Left cardiac atrium (tissue), 4 donors: Measurements from ENCODE around the gene KHDC1. TPM values are rescaled to one million over a fixed set of nuclear protein-coding genes. Genes with fewer than 3 reads are reported as not detected.
"Not testable (repeated sequence)": the region's sequence is repeated elsewhere in the genome, so short reads cannot be mapped to it uniquely, and the experiment has no call there.

ENCODE experiments used
- ATAC-seq, 2 donors: fragments of 200-7000 bp; cut with Tn5 transposase; one replicate each; pipeline ENCODE4 v1.9.1; 2020; ENCODE audit warnings: mild to moderate bottlenecking in 2 of 2, moderate library complexity in 2 of 2
- DNase-seq: peaks from one replicate; pipeline ENCODE4 v3.0.0-alpha.2; 2020
- intact Hi-C, 2 donors: fragments of 100-400 bp; cut with DNase I; formaldehyde crosslinking; loops; one replicate each; pipeline versions ENCODE4 v1.14.1 to v1.15.1; 2022 to 2023
- total RNA-seq, 2 donors: library from RNA; stranded (reverse); fragmentation: NEBNext Ultra II Directional; extraction: Animal tissue kit (Norgen Biotek cat#: 25700); gene quantifications; one replicate each; pipeline ENCODE4 v1.2.1, GENCODE V29; 2021
- donor health status: DM: no; HTN: yes; CAD: no.
- donor health status: DM: no; HTN: yes; CAD: no; lungs with severe emphysema.
- donor health status: DM: yes; HTN: yes; CAD: no.
- donor health status: Dilated cardiomyopathy.

The KHDC1 gene
- total RNA-seq, 2 donors from 2014 or later, result 2.1 to 4.1 TPM

DNA sequence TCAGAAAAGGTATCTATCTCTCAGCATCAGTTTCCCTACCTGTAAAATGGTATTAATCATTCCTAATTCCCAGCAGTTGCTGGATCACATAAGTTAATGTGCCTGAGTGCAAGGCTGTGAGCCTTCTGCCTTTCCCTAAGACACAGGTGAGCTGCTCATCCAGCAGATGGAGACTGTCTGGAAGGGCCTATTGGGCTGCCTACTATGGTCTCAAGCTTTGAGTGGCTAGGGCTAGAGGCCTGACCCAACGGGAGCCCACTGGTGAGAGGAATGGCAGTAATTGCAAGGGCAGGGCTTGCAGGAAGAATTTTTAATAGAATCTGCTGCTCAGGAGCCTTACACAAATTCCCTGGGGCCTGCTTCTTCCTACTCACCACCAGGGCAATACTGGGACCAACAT, 4.3 kb downstream of the KHDC1 start:
- intact Hi-C loops, result no loop called here

DNA sequence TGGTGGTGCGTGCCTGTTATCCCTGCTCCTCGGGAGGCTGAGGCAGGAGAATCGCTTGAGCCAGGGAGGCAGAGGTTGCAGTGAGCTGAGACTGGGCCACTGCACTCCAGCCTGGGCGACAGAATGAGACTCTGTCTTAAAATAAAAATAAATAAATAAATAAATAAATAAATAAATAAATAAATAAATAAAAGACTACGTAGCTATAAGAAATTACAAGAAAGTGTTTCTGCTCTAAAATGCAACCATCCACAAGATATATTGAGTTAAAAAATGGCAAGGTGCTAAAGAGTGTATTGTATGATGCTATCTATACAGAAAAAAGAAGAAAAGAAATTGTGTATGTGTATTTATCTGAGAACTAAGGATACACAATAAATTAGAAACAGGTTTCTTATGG, 8.7 kb downstream of the KHDC1 start:
- ATAC-seq, intact Hi-C loops: not testable (repeated sequence)

More for the DNA sequence above, 4.3 kb downstream of the KHDC1 start:
- DNase-seq (no peak), ATAC-seq (no peak)

DNA sequence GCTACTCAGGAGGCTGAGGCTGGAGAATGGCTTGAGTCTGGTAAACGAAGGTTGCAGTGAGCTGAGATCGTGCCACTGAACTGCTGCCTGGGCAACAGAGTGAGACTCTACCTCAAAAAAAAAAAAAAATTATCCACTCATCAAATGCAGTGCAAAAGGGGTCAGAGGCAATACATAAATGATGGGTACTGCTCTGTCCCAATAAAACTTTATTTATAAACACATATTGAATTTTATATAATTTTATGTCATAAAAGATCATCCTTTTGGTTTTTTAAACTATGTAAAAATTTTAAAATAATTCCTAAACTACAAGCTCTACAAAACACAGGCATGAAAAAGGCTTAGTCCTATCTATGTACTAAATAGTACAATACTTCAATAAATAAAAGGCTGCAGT, 10.3 kb downstream of the KHDC1 start:
- intact Hi-C loops, result no loop called here
- ATAC-seq (no peak), DNase-seq (no peak)

More for the DNA sequence above, 8.7 kb downstream of the KHDC1 start:
- not testable (repeated sequence) for DNase-seq

DNA sequence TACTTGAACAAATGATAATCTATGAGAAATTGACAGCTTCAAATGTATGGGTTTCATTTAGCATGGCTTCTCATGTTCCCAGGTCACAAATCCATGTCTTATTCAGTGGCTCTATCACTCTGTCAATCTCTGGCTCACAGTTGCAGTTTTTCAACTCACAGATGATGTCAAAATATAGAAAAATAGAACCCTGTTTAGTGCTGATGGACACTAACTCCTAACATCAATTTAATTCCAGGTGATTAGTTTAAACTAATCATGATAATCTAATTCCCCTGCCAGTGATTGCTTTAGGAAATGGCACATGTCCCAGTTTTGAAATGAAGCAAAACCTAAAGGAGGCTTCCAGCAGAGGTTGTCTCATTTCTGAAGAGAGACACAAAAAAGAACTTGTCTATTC, 13.0 kb downstream of the KHDC1 start:
- intact Hi-C loops, result no loop called here

DNA sequence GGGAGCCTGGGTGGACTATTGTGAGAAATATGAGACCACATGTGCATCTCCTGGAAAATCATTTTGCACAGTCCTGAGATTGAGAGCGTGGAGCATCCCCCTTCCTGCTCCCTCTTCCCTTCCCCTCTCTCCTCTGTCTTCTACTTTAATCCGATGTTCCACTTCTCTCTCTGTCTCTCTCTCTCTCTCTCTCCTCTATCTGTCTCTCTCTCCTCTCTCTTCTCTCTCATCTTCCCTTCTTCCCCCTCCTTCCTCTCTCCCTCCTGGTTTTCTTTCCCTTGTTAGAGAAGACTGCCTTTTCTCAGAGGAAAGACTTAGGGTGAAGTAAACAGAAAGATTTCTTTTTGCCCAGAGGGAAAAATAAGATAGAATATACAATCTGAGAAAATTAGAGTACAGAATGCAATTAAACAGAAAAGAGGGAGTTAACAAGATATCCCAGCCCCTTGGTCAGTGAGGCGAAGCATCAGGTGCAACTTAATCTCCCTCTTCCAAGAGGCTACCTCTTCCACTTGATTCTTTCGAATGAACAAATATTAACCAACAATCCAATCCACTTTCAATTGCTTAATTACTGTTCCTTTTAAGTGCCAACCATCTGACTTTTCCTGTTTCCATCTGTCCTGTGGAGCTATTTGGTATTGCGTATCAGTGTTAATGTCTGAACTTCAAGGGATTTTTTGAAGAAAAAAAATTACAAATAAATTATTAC, 14.6 kb downstream of the KHDC1 start:
- DNase-seq (no peak), ATAC-seq (no peak)
- intact Hi-C loops, result no loop called here

More for the DNA sequence above, 13.0 kb downstream of the KHDC1 start:
- DNase-seq, result no peak
- no peak for ATAC-seq

DNA sequence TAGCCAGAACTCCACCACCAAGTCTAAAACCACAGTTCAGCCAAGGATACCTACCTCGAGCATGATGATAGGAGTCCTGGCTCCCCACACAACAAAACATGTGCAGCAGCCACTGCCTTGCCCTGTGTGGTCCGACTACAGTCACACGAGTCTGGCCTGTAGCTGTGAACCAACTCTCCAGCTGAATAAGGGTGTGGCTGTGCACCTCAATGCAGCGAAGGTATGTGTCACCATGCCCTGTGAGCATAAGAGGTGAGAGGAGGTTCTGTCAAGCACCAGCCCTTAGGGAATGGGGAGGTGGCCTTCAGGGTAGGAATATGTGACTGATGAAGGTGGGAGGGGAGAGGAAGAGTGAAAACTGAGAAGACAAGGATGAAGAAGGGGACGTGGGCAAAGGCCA, 21.0 kb downstream of the KHDC1 start:
- ATAC-seq (no peak), DNase-seq (no peak)
- intact Hi-C loops, result no loop called here

DNA sequence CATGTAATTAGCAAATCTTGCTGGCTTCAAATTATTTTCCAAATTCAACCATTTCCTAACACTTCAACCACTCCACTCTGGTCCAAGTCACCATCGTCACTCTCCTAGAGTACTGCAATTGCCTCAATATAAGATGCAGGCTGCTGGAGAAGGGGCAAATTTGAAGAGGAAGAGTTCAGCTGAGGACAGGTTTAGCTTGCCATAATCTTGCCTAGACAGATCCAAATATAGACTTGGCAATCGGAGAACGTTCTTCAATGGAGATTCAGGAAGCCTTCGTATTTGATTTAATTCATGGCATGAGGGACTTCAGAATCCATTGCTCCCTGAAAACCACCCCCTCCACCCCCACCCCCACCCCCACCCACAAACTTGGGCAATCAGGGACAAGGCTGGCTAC, 22.3 kb downstream of the KHDC1 start:
- ATAC-seq (peak in 1 of 2 donors; percentile 47), DNase-seq (no peak)
- intact Hi-C loops, result no loop called here

DNA sequence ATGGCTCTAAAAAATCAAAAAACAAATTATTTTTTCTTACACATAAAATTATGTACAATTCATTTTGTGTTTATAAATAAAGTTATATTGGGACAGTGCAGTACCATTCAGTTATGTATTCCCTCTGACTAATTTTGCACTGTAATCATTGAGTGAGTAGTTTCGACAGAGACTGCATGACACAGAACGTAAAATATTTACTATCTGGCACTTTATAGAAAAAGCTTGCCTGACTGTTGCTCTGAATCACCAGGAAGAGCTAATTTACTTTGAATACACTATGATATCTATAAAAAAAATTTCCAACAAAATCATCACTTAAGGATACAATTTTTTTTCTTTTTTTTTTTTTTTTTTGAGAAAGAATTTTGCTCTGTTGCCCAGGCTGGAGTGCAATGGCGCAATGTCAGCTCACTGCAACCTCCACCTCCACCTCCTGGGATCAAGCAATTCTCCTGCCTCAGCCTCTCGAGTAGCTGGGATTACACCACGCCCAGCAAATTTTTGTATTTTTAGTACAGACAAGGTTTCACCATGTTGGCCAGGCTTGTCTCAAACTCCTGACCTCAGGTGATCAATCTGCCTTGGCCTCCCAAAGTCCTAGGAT, 26.7 kb downstream of the KHDC1 start:
- DNase-seq (no peak), ATAC-seq (peak in 1 of 2 donors; percentile 93)
- intact Hi-C loops, result no loop called here

DNA sequence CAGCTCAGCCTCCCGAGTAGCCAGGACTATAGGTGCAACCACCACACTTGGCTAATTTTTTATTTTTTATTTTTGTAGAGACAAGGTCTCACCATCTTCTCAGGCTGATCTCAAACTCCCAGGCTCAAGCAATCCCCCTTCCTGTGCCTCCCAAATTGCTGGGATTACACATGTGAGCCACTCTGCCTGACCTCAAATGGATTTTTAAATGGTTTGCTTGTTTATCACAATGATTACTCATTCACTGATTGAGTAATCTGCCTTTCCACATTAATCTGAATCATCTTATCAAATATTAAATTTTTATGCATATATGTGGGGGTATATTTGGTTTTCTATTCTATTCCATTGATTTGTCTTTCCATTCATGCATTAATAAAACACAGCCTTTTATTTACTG, 28.3 kb downstream of the KHDC1 start:
- ATAC-seq (peak in 1 of 2 donors; percentile 52), DNase-seq (no peak)
- intact Hi-C loops, result no loop called here

DNA sequence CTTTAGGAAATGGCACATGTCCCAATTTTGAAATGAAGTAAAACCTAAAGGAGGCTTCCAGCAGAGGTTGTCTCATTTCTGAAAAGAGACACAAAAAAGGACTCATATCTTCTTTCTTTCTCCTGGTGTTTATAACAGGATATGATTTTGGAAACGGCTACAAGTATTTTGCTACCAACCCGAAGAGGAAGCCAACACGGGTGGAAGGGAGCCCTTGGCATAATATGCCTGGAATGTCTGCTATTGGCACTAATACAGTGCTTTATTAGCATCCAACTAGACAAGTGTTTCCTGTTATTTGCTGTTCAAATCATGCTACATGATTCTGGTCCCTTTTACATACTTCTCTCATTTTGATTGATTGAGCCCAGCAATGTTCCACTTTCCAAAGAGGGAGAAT, 29.0 kb downstream of the KHDC1 start:
- intact Hi-C loops, ATAC-seq, DNase-seq: not testable (repeated sequence)

DNA sequence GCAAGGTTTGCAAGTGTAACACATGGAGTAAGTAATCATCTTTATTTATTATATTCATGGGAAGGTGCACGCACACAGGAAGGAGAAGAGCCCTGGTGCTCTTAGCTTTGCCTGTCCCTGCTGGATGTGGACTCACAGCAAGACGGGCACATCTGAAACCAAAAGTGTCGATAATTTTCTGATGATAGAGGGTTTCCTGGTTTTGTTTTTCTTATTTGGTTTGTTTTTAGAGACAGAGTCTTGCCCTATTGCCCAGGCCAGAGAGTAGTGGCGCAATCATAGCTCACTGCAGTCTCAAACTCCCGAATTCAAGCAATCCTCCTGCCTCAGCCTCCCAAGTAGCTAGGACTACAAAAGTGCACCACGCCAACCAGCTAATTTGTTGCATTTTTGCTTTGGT, 29.9 kb downstream of the KHDC1 start:
- DNase-seq, result no peak

DNA sequence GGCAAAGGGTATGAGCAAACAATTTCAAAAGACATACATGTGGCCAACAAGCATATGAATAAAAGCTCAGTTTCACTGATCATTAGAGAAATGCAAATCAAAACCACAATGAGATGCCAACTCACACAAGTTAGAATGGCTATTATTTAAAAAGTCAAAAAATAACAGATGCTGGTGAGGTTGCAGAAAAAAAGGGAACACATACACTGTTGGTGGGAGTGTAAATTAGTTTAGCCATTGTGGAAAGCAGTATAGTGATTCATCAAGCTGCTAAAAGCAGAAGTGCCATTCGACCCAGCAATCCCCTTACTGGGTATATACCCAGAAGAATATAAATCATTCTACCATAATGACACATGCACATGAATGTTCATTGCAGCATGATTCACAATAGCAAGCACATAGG, 31.0 kb downstream of the KHDC1 start:
- DNase-seq (no peak), ATAC-seq (no peak)
- intact Hi-C loops, result no loop called here

More for the DNA sequence above, 29.9 kb downstream of the KHDC1 start:
- intact Hi-C loops, result no loop called here
- no peak for ATAC-seq

DNA sequence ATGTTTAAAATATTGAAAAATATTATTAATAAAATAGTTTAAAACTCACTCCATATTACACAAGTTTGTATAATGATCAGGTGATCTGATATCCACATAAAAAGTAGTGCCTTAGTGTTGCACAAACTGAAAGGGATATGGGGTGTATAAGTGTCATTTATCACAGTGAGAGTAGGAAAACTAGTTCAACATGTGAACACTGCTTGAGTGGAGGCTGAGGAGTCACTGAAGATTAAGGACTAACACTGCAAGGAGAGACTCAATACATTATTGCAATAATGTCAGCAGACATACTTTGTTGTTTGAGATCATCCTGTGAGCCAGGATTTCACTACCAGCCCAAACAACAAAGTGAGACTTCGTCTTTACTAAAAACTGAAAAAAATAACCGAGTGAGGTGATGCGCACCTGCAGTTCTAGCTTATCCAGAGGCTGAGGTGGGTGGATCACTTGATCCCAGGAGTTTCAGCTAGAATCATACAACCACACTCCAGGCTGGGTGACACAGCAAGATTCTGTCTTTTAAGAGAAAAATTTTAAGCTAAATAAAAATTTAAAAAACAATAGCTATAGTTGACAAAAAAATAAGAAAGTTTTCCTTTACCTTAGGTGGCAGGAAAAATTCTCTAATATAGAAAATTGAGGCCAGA, 35.3 kb downstream of the KHDC1 start:
- DNase-seq (no peak), ATAC-seq (no peak)
- intact Hi-C loops, result no loop called here

DNA sequence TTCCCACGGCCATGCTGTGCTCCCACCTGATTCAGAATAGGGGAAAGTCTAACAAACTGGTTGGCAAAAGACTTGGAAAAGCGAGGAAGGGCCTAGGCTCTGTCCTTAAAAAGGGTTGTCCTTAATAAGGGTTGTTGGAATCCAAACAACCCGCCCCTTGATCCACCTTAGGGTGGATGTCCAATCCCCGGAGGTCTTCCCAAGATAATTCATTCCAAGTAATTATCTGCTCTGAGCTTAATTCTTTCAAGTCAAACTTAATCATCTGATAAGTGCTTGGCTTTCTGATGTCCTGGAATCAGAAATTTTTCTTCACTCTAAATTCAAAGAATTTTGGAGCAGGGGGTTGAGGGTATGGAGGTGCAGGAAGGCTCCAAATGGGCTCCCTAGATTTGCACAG, 37.6 kb downstream of the KHDC1 start, which contains the start of gene KHDC1L:
TSS of gene KHDC1L (minus strand) at position 101 of the 400 bp plus-strand sequence. CDS start at position 13, 88 bp downstream.
- no peak for ATAC-seq
- no peak for DNase-seq
- intact Hi-C loops, result no loop called here

DNA sequence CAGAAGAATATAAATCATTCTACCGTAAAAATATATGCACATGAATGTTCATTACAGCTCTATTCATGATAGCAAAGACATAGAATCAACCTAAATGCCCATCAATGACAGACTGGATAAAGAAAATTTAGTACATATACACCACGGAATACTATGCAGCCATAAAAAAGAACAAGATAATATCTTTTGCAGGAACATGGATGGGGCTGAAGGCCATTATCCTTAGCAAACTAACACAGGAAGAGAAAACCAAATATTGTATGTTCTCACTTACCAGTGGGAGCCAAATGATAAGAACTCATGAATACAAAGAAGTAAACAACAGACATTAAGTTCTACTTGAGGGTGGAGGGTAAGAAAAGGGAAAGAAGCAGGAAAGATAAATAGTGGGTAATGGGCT, 46.1 kb downstream of the KHDC1 start:
- no peak for ATAC-seq
- DNase-seq, result no peak
- intact Hi-C loops, result no loop called here

DNA sequence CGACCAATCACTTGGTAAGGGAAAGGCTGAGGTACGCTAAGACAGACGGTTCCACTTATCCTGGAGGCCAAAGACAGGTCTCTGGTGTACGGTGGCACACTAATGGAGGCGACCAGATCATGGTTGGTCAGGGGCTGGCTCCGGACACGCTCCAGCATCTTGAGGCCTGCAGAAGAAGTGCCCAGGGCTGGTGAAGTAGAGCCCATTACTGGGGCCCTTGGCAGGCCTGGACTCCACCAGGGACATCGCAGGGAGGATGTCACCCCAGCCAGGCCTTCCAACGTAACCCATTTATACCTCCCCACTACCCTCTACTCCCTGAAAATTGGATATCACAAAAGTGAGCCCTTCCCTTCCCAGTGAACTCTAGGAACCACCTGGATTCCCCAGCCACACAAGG, 53.9 kb downstream of the KHDC1 start:
- DNase-seq (no peak), ATAC-seq (no peak)
- intact Hi-C loops, result no loop called here

DNA sequence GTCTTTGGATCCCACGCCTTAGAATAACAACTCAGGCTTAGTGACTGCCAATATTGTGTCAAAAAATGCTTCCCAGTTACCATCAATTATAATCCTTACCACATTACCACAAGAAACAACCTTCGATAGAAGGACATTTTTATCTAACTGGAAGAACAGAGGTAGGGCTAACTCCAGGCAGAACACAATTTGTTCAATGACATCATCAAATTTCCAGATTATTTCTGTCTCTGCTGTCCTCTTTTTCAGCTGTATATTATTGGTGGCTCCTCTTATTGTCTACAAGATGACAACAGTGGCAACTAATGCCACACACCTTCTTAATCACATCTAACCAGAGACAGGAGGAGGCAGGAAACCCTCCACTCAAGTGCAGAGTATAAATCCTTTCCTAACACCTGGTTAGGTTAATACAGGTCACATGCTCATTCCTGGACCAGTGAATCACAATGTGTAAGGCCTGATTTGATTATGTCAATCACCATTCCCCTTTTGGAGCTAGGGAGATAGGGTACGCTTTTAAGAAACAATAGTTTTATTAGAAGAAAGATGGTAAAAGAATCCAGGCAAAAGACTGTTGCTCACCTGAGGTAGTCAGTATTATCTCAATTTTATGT, 55.7 kb downstream of the KHDC1 start:
- intact Hi-C loops, result no loop called here
- ATAC-seq (no peak), DNase-seq (no peak)

DNA sequence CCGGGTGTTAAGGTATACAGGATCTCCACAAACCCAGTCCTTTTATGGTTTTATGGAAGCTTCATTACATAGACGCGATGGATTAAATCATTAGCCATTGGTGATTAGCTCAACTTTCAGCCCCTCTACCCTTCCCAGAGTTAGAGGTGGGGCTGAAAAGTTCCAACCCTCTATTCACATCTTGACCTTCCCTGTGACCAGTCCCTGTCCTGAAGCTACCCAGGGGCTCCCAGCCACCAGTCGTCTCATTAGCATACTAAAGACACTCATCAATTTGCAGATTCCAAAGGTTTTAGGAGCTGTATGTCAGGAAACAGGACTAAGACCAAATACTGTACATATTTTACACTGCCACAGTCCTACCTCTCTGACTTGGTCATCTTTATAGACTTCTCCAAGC, 58.7 kb downstream of the KHDC1 start:
- intact Hi-C loops, result no loop called here
- ATAC-seq (no peak), DNase-seq (no peak)

DNA sequence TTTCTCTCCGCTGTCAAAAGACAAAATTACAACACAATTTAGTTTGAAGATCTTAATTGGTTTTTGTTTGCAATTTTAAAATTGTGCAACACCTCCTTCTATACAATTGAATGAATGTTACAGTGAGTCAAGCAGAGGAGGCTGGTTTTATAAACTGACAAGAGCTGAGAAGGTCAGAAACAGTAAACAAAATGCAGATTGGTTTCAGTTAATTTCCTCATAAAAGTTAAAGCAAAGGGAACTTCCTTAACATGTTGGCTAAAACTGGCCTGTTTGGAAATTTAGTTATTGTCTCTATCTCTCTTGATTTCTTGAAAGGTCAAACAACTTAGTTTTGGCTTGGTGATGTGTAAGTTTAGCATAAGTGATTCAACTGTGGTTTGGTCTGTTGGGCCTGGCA, 59.9 kb downstream of the KHDC1 start:
- DNase-seq (no peak), ATAC-seq (no peak)
- intact Hi-C loops, result no loop called here

DNA sequence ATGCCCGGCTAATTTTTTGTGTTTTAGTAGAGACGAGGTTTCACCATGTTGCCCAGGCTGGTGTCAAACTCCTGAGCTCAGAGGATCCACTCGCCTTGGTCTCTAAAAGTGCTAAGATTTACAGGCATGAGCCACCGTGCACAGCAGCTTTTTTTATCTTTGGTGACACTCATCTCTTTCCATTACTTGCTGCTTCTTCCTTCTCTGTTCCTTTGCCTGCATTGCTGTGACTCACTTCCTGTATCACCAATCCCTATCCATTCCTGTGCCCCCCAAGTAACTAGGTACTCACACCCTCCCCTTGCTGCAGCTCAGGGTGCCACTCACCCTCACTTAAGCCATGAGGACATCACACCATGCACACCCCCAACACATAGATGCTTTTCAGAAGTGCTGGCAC, 62.3 kb downstream of the KHDC1 start:
- ATAC-seq (no peak), DNase-seq (no peak)
- intact Hi-C loops, result no loop called here
